Activated T-cell treated with anti-CD3 and anti-CD28 coated beads, Interleukin-2, amount 50 U/mL, for 1 hour (primary cell): Measurements from ENCODE around the gene MFN2.

Source experiments
- DNase-seq: peaks from one replicate; pipeline ENCODE4 v3.0.0-alpha.2; 2020

Gene MFN2

GRCh38 chr1:12052997-12053686 lies 72.9 kb downstream of the MFN2 start:
- no peak for DNase-seq

DNA sequence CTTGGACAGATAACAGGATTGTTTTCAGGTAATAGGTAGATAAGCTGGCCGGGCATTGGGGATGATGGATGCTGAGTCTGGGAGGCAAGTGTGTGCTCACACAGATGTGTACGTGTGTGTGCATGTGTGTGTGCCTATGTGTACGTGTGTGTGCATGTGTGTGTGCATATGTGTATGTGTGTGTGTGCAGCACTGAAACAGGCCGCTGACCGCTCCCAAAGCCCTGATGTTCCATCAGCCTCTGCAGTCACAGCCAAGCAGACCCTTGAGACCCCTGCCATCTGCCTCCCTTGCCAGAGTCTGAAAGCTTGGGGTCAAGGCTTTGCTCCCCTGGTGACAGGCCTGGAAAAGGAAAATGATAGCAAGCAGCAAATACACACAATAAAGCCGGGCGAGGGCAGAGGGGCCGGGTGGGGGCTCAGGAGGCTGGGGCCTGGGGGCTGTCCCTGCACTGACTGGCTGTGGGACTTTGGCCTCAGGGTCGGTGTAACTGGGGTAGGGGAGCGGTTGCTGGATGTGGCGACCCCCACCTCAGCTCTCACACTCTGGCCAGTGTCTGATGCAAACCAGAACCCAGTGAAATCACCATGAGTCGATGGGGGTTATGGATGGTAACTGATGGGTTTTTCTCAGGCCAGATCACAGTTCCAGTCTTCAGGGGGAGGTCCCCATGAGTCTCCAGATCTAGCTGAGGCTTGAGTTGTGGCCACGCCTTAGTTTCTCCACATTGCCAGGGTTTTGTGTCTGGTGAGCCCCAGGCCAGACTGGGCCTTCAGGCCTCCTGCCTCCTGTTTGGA lies 73.7 kb downstream of the MFN2 start:
- no peak for DNase-seq

DNA sequence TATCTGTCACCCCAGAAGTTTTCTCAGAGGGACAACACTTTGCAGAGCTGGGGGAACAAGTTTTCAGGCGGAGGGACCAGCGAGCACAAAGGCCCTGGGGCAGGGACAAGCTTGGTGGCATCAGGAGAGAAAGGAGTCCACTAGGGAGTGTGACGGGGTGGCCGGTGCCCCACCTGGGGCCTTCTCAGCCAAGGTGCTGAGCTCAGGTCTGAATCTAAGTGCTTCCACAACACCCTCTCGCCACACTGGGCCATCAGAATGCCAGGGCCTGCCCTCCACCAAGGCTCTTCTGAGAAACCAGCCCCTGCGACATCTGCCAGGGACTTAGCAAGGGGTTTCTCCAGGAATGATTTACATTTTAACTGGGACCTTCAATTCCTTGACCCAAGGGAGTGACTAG lies 75.0 kb downstream of the MFN2 start:
- DNase-seq: no peak

DNA sequence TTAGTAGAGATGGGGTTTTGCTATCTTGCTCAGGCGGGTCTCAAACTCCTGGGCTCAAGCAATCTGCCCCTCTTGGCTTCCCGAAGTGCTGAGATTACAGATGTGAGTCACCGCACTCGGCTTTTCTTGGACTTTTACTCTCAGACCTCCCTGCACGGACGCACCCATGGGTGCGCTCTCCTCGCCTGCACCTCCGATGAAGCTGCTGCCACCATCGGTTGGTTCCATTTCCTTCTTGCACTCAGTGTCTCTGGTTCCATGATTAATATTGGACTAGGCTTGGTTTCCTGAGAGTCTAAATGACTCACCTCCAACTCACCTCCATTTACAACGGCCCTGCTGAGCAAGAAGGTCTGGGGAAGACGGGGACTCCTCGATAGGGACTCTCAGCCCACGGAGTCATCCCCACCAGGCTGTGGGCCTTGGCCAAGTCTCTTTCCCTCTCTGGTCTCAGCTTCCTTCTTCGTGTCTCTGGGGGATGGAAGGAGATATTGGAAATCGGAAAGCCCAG lies 76.1 kb downstream of the MFN2 start:
- no peak for DNase-seq

DNA sequence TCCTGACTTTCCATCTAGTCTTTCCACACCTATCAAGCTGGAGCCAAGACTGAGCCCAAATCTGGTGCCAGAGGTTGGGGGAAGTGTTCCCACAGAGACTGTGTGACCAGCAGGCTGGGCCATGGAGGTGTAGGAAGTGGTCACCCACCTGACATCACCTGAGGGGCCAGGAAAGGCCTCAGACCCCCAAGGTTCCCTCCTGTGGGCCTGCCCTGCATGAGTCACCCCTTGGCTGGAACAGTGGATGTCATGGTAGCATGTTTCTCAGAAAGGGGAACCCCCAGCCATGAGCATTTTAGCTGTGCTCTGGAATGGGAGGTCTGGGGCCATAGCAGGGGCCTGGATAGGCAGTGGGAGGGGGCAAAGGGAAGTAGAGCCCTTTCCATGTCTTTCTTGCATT lies 77.1 kb downstream of the MFN2 start:
- no peak for DNase-seq

DNA sequence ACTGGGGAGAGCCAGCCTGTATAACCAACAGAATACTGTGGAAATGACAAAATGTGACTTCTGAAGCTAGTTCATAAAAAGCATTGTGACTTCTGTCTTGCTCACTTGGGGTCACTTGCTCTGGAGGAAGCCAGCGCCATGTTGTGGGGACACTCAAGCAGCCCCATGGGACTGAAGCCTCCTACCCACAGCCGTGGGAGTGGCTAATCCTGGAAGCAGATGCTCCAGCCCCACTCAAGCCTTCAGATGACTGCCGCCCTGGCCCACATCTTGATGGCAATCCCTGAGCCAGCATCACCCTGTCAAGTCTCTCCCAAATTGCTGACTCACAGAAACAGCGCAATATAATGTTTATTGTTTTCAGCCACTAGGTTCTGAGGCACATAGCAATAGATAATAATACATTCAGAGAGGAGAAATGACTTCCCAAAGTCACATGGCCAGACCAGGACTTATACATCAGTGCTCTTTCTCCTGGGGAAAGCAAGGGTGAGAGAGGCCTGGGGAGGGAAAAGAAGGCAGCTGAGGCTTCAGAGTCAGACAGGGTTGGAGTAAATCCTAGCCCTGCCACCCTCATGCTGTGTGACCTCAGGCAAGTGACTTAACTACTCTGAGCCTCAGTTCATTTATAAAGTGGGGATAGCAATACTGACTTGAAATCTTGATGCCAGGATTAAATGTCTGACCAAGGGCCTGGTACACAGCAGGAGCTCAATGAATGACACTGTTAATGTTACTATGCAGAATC lies 77.9 kb downstream of the MFN2 start:
- DNase-seq: no peak

DNA sequence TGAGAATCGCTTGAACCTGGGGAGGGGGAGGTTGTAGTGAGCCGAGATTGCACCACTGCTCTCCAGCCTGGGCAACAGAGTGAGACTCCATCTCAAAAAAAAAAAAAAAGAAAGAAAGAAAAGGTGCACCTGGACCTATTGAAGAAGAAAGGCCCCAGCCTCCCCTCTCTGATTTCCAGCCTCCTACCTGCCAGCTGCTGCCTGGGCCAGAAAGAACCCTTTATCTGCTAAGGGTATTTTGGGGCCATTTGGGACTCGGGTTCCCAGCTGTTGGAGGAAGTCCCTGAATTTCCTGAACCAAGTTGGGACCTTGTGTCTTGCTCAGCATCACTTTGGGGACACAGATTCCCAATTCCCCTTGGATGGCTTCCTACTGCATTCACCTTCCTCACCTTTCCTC lies 79.0 kb downstream of the MFN2 start:
- DNase-seq: no peak

DNA sequence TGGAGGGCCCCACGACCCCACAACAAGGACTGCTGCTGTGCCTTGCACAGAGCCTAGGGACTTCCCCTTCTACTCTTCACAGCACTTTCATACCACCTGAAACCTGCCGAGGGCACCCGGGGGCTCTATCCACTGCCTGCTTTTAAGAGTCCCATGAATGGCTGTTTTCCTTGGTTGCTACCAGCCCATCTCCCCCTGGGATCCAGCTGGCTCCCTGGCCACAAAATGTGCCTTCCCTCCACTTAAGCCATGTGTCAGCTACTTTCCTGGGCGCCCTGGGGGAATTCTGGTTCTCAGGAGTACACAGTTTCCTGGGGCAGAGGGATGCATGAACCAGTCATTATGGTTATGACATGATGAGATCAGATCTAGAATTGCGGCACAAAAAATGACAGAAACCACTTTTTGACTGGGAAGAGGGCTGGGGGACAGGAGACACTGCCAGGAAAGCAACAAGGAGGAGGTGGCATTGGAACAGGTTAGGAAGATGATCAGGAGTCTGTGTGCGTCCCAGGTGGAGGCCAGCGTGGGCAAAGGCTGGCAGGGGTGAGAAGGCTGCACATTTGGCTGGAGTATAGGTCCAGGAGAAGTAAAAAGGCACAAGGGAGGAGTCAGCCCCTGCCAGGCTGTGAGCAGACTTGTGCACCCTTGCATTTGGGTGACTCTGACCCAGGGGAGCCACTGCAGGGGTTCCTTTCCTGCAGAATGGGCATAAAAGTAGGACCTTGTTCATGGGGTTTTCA lies 79.6 kb downstream of the MFN2 start:
- DNase-seq: no peak

GRCh38 chr1:12060500-12060899 lies 80.3 kb downstream of the MFN2 start:
- no peak for DNase-seq
